GM18867 (cell line): ENCODE data around the gene ABHD17A.

Source experiments
- ATAC-seq: cut with Tn5 transposase; IDR thresholded peaks from one replicate; pipeline ENCODE4 v1.9.1; 2021; ENCODE audit warnings: mild to moderate bottlenecking, moderate library complexity; ENCODE audit not compliant: unreplicated experiment

The ABHD17A gene

GRCh38 chr19:1865172-1866010 is 19.9 kb downstream of the ABHD17A start:
- ATAC-seq = no peak

- peak; percentile 32 for ATAC-seq
Observed at GRCh38 chr19:1864480-1865171, 20.7 kb downstream of the ABHD17A start.

- peak; percentile 56 for ATAC-seq
Observed at GRCh38 chr19:1863638-1864479, 21.4 kb downstream of the ABHD17A start.

- peak; percentile 3 for ATAC-seq
Observed at GRCh38 chr19:1863328-1863637, 22.0 kb downstream of the ABHD17A start, which contains the start of gene KLF16. TSS of gene KLF16 (minus strand) at chr19:1863579. CDS start at chr19:1863497, 82 bp downstream.

GRCh38 chr19:1862424-1863327 is 22.6 kb downstream of the ABHD17A start:
- peak; percentile 15 for ATAC-seq

- no peak for ATAC-seq
Observed at GRCh38 chr19:1862068-1862423, 23.2 kb downstream of the ABHD17A start.

GRCh38 chr19:1861599-1862031 is 23.7 kb downstream of the ABHD17A start:
- no peak for ATAC-seq

- ATAC-seq = no peak
Observed at GRCh38 chr19:1860821-1861598, 24.3 kb downstream of the ABHD17A start.

GRCh38 chr19:1860042-1860775 is 25.1 kb downstream of the ABHD17A start:
- ATAC-seq = no peak

GRCh38 chr19:1859331-1859781 is 25.9 kb downstream of the ABHD17A start:
- no peak for ATAC-seq

GRCh38 chr19:1858412-1859081 is 26.7 kb downstream of the ABHD17A start:
- no peak for ATAC-seq

GRCh38 chr19:1857648-1858326 is 27.5 kb downstream of the ABHD17A start:
- no peak for ATAC-seq

GRCh38 chr19:1856698-1857603 is 28.3 kb downstream of the ABHD17A start:
- no peak for ATAC-seq

GRCh38 chr19:1856345-1856697 is 29.0 kb downstream of the ABHD17A start:
- no peak for ATAC-seq

GRCh38 chr19:1855828-1856255 is 29.5 kb downstream of the ABHD17A start:
- ATAC-seq = no peak

GRCh38 chr19:1855040-1855827 is 30.1 kb downstream of the ABHD17A start:
- peak; percentile 53 for ATAC-seq
